ENCODE measurements around the gene MTHFD1L. TPM values are rescaled to one million over a fixed set of nuclear protein-coding genes. Genes with fewer than 3 reads are reported as not detected.
"Not testable (repeated sequence)": the region's sequence is repeated elsewhere in the genome, so short reads cannot be mapped to it uniquely, and the experiment has no call there.

MTHFD1L gene
- total and polyA plus RNA-seq, 8 donors, result 1.8 to 16.3 (median 8.8) TPM

- 43 to 64% (median 55%) methylated on average over 12 of the region's 12 CpGs for WGBS, 5 donors
- H3K9me3 ChIP-seq; H3K27me3 ChIP-seq; intact Hi-C loops (cut with DNase I; ENCODE audit: low total_unique reads); H3K36me3 ChIP-seq: not testable (repeated sequence)
- peak; percentile 47 to 81 for DNase-seq
- Histone ChIP-seq H3K4me1 (peaks cover 0 to 33% (median 13%) of the 10 kb centered on the region in 4 donors), H3K4me3 (peak overlapping the region in 1 of 4 donors; percentile 6), H3K27ac (peak overlapping the region in 4 of 5 donors; percentile 61 to 82 (median 65))
- TF ChIP-seq POLR2AphosphoS5 (IDR thresholded peaks at IDR 0.05) (peak; percentile 58 to 85 (median 78)), EP300 (IDR thresholded peaks at IDR 0.05) (peak; percentile 85)
Observed at GRCh38 chr6:151040888-151041521, 175.5 kb downstream of the MTHFD1L start.

DNA sequence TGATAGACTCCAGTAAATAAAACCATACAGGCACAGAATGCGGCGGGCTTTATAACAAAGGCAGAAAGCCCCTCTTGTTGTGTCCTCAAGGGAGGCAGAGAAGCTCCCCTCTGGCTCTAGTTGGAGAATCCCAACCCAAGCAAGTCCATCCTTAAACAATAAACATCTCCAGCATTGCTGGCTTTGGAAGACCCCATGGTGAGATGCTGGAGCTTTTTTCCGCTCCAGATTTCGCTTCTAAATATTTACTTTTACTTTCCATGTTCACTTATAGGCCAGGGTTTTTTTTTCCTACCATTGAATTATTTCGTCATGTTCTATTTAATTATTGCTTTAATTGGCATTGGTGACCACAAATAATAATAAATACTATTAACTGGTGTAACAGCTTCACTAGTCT lies 176.2 kb downstream of the MTHFD1L start:
- intact Hi-C loops (cut with DNase I; ENCODE audit: low total_unique reads), result no loop called here
- WGBS, 5 donors, result 75 to 91% (median 88%) methylated on average over 5 of the region's 5 CpGs
- no peak for TF ChIP-seq POLR2A (IDR thresholded peaks at IDR 0.05)
- TF ChIP-seq, protein P1, sequence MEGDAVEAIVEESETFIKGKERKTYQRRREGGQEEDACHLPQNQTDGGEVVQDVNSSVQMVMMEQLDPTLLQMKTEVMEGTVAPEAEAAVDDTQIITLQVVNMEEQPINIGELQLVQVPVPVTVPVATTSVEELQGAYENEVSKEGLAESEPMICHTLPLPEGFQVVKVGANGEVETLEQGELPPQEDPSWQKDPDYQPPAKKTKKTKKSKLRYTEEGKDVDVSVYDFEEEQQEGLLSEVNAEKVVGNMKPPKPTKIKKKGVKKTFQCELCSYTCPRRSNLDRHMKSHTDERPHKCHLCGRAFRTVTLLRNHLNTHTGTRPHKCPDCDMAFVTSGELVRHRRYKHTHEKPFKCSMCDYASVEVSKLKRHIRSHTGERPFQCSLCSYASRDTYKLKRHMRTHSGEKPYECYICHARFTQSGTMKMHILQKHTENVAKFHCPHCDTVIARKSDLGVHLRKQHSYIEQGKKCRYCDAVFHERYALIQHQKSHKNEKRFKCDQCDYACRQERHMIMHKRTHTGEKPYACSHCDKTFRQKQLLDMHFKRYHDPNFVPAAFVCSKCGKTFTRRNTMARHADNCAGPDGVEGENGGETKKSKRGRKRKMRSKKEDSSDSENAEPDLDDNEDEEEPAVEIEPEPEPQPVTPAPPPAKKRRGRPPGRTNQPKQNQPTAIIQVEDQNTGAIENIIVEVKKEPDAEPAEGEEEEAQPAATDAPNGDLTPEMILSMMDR (IDR thresholded peaks at IDR 0.05), result no peak
- TF ChIP-seq POLR2AphosphoS5 (IDR thresholded peaks at IDR 0.05), result no peak
- TF ChIP-seq EP300 (IDR thresholded peaks at IDR 0.05), result no peak
- Histone ChIP-seq H3K27ac (peak overlapping the region in 4 of 5 donors; percentile 61 to 82 (median 65)), H3K4me3 (no peak overlapping the region), H3K36me3 (peaks cover 0 to 3% (median 0%) of the 10 kb centered on the region in 4 donors), H3K4me1 (peaks cover 0 to 33% (median 12%) of the 10 kb centered on the region in 4 donors), H3K9me3 (no peaks in the 10 kb centered on the region), H3K27me3 (no peaks in the 10 kb centered on the region)
- DNase-seq, result no peak

DNA sequence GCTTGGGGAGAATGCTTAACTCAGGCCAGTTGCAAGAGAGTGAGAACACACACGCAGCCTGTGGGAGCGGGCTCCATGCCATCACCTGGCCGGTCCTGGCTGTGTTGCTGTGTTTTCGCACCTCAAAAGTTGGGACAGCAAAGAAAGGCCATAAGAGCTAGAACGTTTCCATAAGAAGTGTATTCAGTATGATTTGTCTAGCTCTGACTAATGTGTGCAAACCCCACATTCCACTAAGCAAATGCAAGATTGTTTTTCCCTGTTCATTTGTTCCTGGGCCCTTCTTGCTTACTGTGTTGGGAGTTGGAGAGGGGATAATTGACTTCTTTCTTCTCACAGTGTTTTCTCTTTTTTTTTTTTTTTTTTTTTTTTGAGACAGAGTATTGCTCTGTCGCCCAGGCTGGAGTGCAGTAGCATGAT lies 177.4 kb downstream of the MTHFD1L start:
- H3K27me3 ChIP-seq; intact Hi-C loops (cut with DNase I; ENCODE audit: low total_unique reads); H3K4me3 ChIP-seq; H3K9me3 ChIP-seq; H3K36me3 ChIP-seq: not testable (repeated sequence)
- 78 to 84% (median 79%) methylated on average over 5 to 6 of the region's 6 CpGs for WGBS, 5 donors
- Histone ChIP-seq H3K4me1 (peaks cover 0 to 33% (median 11%) of the 10 kb centered on the region in 4 donors), H3K27ac (peak overlapping the region in 3 of 5 donors; percentile 22 to 87 (median 82))
- DNase-seq, result peak in 1 of 2 donors; percentile 60

GRCh38 chr6:151043944-151044343 lies 178.4 kb downstream of the MTHFD1L start:
- peaks cover 0 to 4% (median 0%) of the 10 kb centered on the region in 4 donors for H3K36me3 ChIP-seq
- peaks cover 0 to 33% (median 11%) of the 10 kb centered on the region in 4 donors for H3K4me1 ChIP-seq
- peak overlapping the region; percentile 65 to 87 (median 82) for H3K27ac ChIP-seq
- TF ChIP-seq POLR2A (IDR thresholded peaks at IDR 0.05) (no peak), POLR2AphosphoS5 (IDR thresholded peaks at IDR 0.05) (no peak), EP300 (IDR thresholded peaks at IDR 0.05) (no peak)
- TF ChIP-seq, protein P1 (IDR thresholded peaks at IDR 0.05), result no peak
- H3K27me3 ChIP-seq, result no peaks in the 10 kb centered on the region
- no peaks in the 10 kb centered on the region for H3K9me3 ChIP-seq
- DNase-seq, result no peak
- no peak overlapping the region for H3K4me3 ChIP-seq
- WGBS, 5 donors, result 73 to 96% (median 90%) methylated on average over 4 of the region's 4 CpGs
- intact Hi-C loops (cut with DNase I; ENCODE audit: low total_unique reads), result no loop called here

DNA sequence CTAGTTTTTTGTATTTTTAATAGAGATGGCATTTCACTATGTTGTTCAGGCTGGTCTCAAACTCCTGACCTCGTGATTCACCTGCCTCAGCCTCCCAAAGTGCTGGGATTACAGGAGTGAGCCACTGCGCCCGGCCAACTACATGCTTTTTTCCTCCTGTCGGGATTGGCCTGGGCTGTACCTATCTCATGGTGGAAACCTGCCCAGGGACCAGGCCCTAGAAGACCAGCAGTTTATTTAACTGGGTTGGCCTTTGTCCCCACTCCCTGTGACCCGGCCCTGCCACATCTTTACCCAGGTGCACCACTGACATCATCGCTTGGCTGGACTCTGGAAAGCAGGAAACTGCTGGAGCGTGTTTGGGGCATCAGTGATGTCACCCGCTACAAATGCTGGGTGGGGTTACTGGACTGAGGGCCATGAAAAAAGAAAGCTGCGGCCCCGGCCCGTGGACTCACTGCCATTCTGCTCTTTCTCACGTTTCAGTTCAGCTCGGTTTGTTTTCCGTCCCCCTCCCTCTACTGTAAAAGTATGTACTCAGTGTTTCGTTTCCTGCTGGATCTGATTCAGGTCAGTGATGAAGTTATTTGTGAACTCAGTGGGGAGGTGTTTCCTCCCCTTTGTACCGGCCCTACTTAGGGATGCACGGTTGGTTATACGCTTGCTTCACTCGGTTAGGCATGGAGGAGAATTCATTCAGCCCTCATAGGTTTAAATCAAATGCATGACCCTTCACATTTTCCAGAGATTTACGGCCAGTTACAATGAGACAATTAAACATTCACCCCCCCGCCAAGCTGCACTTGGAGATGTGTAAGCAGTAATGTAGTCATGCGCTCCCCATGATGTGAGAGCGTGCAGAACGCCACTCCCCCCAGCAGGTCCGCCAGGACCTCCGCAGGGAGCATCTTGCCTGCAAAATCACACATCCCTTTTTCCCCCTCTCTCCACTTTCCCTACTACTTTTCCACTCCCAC lies 179.3 kb downstream of the MTHFD1L start:
- Histone ChIP-seq H3K4me1 (peaks cover 0 to 33% (median 11%) of the 10 kb centered on the region in 4 donors), H3K4me3 (peak overlapping the region in 2 of 4 donors; percentile 26 to 28)
- intact Hi-C loops (cut with DNase I; ENCODE audit: low total_unique reads), result no loop called here

More for the DNA sequence above, 179.3 kb downstream of the MTHFD1L start:
- Histone ChIP-seq H3K27ac (peak overlapping the region; percentile 65 to 87 (median 82)), H3K9me3 (no peaks in the 10 kb centered on the region), H3K27me3 (no peaks in the 10 kb centered on the region), H3K36me3 (peaks cover 0 to 4% (median 0%) of the 10 kb centered on the region in 4 donors)
- peak; percentile 93 to 94 for DNase-seq
- TF ChIP-seq EP300 (IDR thresholded peaks at IDR 0.05) (peak; percentile 15), POLR2AphosphoS5 (IDR thresholded peaks at IDR 0.05) (peak in 2 of 3 donors; percentile 37 to 39)
- TF ChIP-seq, protein P1 (IDR thresholded peaks at IDR 0.05), result no peak
- 29 to 36% (median 31%) methylated on average over 25 to 26 of the region's 26 CpGs for whole genome bisulfite sequencing, 5 donors

Measured in stomach (tissue), 9 donors.